ENCODE data around the gene AFF1. TPM values are rescaled to one million over a fixed set of nuclear protein-coding genes. Genes with fewer than 3 reads are reported as not detected.

AFF1 gene
- total and polyA plus RNA-seq, 2 experiments from 2014 or later: 31.9 to 38.7 TPM

- H3K4me1 ChIP-seq (ENCODE audit: insufficient read depth): no peaks in the 10 kb centered on the region
- no peaks in the 10 kb centered on the region for H3K9me3 ChIP-seq (ENCODE audit: low read depth)
- no peak overlapping the region for H2AFZ ChIP-seq
- no peaks in the 10 kb centered on the region for H3K27me3 ChIP-seq
- TF ChIP-seq, protein P1, sequence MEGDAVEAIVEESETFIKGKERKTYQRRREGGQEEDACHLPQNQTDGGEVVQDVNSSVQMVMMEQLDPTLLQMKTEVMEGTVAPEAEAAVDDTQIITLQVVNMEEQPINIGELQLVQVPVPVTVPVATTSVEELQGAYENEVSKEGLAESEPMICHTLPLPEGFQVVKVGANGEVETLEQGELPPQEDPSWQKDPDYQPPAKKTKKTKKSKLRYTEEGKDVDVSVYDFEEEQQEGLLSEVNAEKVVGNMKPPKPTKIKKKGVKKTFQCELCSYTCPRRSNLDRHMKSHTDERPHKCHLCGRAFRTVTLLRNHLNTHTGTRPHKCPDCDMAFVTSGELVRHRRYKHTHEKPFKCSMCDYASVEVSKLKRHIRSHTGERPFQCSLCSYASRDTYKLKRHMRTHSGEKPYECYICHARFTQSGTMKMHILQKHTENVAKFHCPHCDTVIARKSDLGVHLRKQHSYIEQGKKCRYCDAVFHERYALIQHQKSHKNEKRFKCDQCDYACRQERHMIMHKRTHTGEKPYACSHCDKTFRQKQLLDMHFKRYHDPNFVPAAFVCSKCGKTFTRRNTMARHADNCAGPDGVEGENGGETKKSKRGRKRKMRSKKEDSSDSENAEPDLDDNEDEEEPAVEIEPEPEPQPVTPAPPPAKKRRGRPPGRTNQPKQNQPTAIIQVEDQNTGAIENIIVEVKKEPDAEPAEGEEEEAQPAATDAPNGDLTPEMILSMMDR (IDR thresholded peaks at IDR 0.05; ENCODE audit: poor library complexity): no peak
- no peak for TF ChIP-seq EZH2phosphoT487 (IDR thresholded peaks at IDR 0.05; ENCODE audit: low read depth, severe bottlenecking, unreplicated experiment)
- no peak for TF ChIP-seq EZH2 (IDR thresholded peaks at IDR 0.05; ENCODE audit: borderline replicate concordance)
- 0% methylated on average over 1 of the region's 1 CpG for WGBS (ENCODE audit: low lambda C conversion rate, missing lambda C conversion rate)
- no peaks in the 10 kb centered on the region for H4K20me1 ChIP-seq (ENCODE audit: insufficient read depth, poor library complexity, severe bottlenecking)
- no peaks in the 10 kb centered on the region for H3K36me3 ChIP-seq (replicated peaks; ENCODE audit: insufficient read depth, low read depth)
- H3K4me2 ChIP-seq: no peak overlapping the region
- no peak overlapping the region for H3K27ac ChIP-seq
- no peaks in the 10 kb centered on the region for H3K9me2 ChIP-seq (replicated peaks; ENCODE audit: insufficient read depth)
- H3K4me3 ChIP-seq: no peak overlapping the region
- no peaks in the 10 kb centered on the region for H3K79me2 ChIP-seq
- DNase-seq (ENCODE audit: low spot score): no peak
These were observed 18.4 kb upstream of the AFF1 start for GRCh38 chr4:86916392-86916791.

- H3K4me1 ChIP-seq (ENCODE audit: insufficient read depth): no peaks in the 10 kb centered on the region
- no peak for TF ChIP-seq EZH2 (IDR thresholded peaks at IDR 0.05; ENCODE audit: borderline replicate concordance)
- H3K9me3 ChIP-seq (ENCODE audit: low read depth): no peaks in the 10 kb centered on the region
- no peak overlapping the region for H3K4me3 ChIP-seq
- no peaks in the 10 kb centered on the region for H3K79me2 ChIP-seq
- no peaks in the 10 kb centered on the region for H3K9me2 ChIP-seq (replicated peaks; ENCODE audit: insufficient read depth)
- H3K27me3 ChIP-seq: no peaks in the 10 kb centered on the region
- WGBS (ENCODE audit: low lambda C conversion rate, missing lambda C conversion rate): 93% methylated on average over 4 of the region's 4 CpGs
- H4K20me1 ChIP-seq (ENCODE audit: insufficient read depth, poor library complexity, severe bottlenecking): no peaks in the 10 kb centered on the region
- H2AFZ ChIP-seq: no peak overlapping the region
- no peak overlapping the region for H3K4me2 ChIP-seq
- no peak overlapping the region for H3K27ac ChIP-seq
- DNase-seq (ENCODE audit: low spot score): no peak
- H3K36me3 ChIP-seq (replicated peaks; ENCODE audit: insufficient read depth, low read depth): no peaks in the 10 kb centered on the region
These were observed 17.4 kb upstream of the AFF1 start for GRCh38 chr4:86917212-86918039.

DNA sequence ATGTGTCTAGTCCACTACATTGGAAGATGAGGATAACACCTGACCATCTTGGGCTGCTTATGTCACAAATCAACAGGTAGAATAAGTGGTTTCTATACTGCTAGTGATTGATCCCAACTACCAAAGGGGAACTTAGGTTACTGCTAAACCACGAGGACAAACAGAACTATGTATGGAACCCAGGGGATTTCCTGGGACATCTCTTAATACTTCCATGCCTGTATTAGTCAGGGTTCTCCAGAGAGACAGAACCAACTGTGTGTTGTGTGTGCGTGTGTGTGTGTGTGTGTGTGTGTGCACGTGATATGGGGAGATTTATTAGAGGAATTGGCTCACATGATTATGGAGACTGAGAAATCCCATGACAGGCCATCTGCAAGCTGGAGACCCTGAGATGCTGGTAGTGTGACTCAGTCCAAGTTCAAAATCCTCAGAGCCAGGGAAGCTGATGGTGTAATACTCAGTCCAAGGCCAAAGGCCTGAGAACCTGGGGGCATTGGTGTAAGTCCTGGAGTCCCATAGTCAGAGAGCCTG lies 16.2 kb upstream of the AFF1 start:
- Histone ChIP-seq H3K36me3 (replicated peaks; ENCODE audit: insufficient read depth, low read depth) (no peaks in the 10 kb centered on the region), H3K27me3 (no peaks in the 10 kb centered on the region), H3K9me3 (ENCODE audit: low read depth) (no peaks in the 10 kb centered on the region), H3K79me2 (no peaks in the 10 kb centered on the region), H3K4me3 (no peak overlapping the region), H3K4me1 (ENCODE audit: insufficient read depth) (no peaks in the 10 kb centered on the region), H3K4me2 (no peak overlapping the region), H4K20me1 (ENCODE audit: insufficient read depth, poor library complexity, severe bottlenecking) (no peaks in the 10 kb centered on the region), H2AFZ (no peak overlapping the region), H3K27ac (peak overlapping the region; percentile 65), H3K9me2 (replicated peaks; ENCODE audit: insufficient read depth) (no peaks in the 10 kb centered on the region)
- 50% methylated on average over 3 of the region's 3 CpGs for WGBS (ENCODE audit: low lambda C conversion rate, missing lambda C conversion rate)
- peak; percentile 45 for DNase-seq (ENCODE audit: low spot score)
- TF ChIP-seq EZH2phosphoT487 (IDR thresholded peaks at IDR 0.05; ENCODE audit: low read depth, severe bottlenecking, unreplicated experiment) (no peak), EZH2 (IDR thresholded peaks at IDR 0.05; ENCODE audit: borderline replicate concordance) (no peak)
- TF ChIP-seq, protein P1 (IDR thresholded peaks at IDR 0.05; ENCODE audit: poor library complexity): no peak

DNA sequence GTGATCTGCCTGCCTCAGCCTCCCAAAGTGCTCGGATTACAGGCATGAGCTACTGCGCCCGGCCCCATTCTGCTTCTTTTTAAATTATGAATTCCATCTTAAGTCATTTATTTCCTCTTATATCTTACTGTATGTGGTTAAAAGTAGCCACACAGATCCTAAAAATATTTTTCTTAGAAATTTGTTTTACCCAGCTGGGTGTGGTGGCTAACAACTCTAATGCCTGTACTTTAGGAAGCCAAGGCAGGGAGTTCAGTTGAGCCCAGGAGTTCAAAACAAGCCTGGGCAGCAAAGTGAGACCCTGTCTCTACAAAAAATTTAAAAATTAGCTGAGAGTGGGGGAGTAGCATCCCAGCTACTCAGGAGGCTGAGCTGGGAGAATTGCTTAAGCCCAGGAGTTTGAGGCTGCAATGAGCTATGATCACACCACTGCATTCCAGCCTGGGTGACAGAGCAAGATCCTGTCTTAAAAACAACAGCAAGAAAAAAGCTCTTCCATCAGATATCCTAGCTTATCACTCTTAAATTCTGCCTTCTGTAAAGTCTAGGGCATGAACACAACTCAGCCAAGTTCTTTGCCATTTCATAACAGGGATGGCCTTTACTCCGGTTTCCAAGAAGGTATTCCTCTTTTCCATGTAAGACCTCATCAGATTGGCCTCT lies 15.1 kb upstream of the AFF1 start:
- no peak for DNase-seq (ENCODE audit: low spot score)
- Histone ChIP-seq H3K27ac (peak overlapping the region; percentile 51), H3K4me3 (no peak overlapping the region), H3K9me2 (replicated peaks; ENCODE audit: insufficient read depth) (no peaks in the 10 kb centered on the region), H3K27me3 (no peaks in the 10 kb centered on the region), H3K9me3 (ENCODE audit: low read depth) (no peaks in the 10 kb centered on the region), H3K4me2 (no peak overlapping the region), H3K4me1 (ENCODE audit: insufficient read depth) (no peaks in the 10 kb centered on the region), H2AFZ (no peak overlapping the region), H4K20me1 (ENCODE audit: insufficient read depth, poor library complexity, severe bottlenecking) (no peaks in the 10 kb centered on the region), H3K36me3 (replicated peaks; ENCODE audit: insufficient read depth, low read depth) (no peaks in the 10 kb centered on the region), H3K79me2 (no peaks in the 10 kb centered on the region)
- WGBS (ENCODE audit: low lambda C conversion rate, missing lambda C conversion rate): 96% methylated on average over 4 of the region's 4 CpGs
- TF ChIP-seq EZH2phosphoT487 (IDR thresholded peaks at IDR 0.05; ENCODE audit: low read depth, severe bottlenecking, unreplicated experiment): no peak
- TF ChIP-seq, protein P1 (IDR thresholded peaks at IDR 0.05; ENCODE audit: poor library complexity): no peak
